HepG2 (cell line): ENCODE results near the gene C1QTNF1. TPM values are rescaled to one million over a fixed set of nuclear protein-coding genes. Genes with fewer than 3 reads are reported as not detected.
A peak's percentile ranks its signal among the peaks of the same experiment; 100 is the strongest.

Experiments used
- ATAC-seq: fragments of 200-7000 bp; cut with Tn5 transposase; 3 replicates; pipeline ENCODE4 v1.9.1; 2020; ENCODE audit warnings: mild to moderate bottlenecking, moderate library complexity
- BruUV-seq: library from RNA; stranded (reverse); fragments of 400-500 nt; replicated peaks from 2 replicates; lab custom pipeline; 2021; lab: Mats Ljungman, UMichigan
- CTCF ChIA-PET: fragments of 300-600 bp; formaldehyde crosslinking; extraction: SDS; loops from one replicate; lab custom pipeline; 2021; ENCODE audit warnings: low total read pairs, inconsistent platforms, low intra/inter-chr PET ratio; lab: Yijun Ruan, JAX
- POLR2A ChIA-PET: fragments of 350-600 bp; sonication (Branson Sonifier 250); formaldehyde crosslinking; loops from one replicate; lab custom pipeline; 2020; ENCODE audit warnings: antibody characterized with exemption, inconsistent platforms; lab: Yijun Ruan, JAX
- DNase-seq: peaks from one replicate; pipeline ENCODE4 v3.0.0-alpha.2; 2015; ENCODE audit warnings: low spot score
- FAIRE-seq: peaks from 3 replicates; lab custom pipeline; 2011; peaks lifted over from hg19 to GRCh38; lab: Jason Lieb, UNC
- H2AFZ ChIP-seq: one replicate; pipeline ENCODE4 v1.6.1; 2011; ENCODE audit warnings: low read length, inconsistent platforms
- H3K27ac ChIP-seq: fragments of 300-600 bp; 3 replicates; pipeline ENCODE4 v1.8.0; 2011; ENCODE audit warnings: mixed run types, mild to moderate bottlenecking, mixed read lengths, low read length, inconsistent platforms; ENCODE audit not compliant: insufficient read depth; ENCODE audit errors: extremely low read length
- H3K27me3 ChIP-seq, 2 experiments: fragments of 200-600 bp in 1 of 2; 2 replicates in 1 of 2; 3 replicates in 1 of 2; pipeline versions ENCODE4 v1.6.0 to v1.8.0; 2011; ENCODE audit warnings: low read length in 2 of 2, mild to moderate bottlenecking in 2 of 2, moderate library complexity in 2 of 2, inconsistent platforms in 1 of 2; ENCODE audit not compliant: insufficient read depth in 2 of 2, control insufficient read depth in 1 of 2
- H3K36me3 ChIP-seq, 2 experiments: fragments of 200-600 bp in 1 of 2; replicated peaks in 1 of 2; 2 replicates in 1 of 2; 3 replicates in 1 of 2; pipeline versions ENCODE4 v1.5.1 to v1.8.0; 2011; ENCODE audit warnings: low read length in 2 of 2, inconsistent platforms in 1 of 2; ENCODE audit not compliant: insufficient read depth in 2 of 2, control insufficient read depth in 1 of 2
- H3K4me1 ChIP-seq: 2 replicates; pipeline ENCODE4 v1.5.1; 2012; ENCODE audit warnings: low read length, inconsistent platforms; ENCODE audit not compliant: insufficient read depth
- H3K4me2 ChIP-seq: 2 replicates; pipeline ENCODE4 v1.6.0; 2011; ENCODE audit warnings: low read depth, low read length, inconsistent platforms
- H3K4me3 ChIP-seq, 3 experiments: fragments of 200-600 bp in 1 of 3; sonication (generic), shearing (Covaris generic) in 1 of 3; replicated peaks in 1 of 3; 2 replicates each; pipeline ENCODE4 v1.5.1; 2011 to 2016; ENCODE audit warnings: low read length in 3 of 3, inconsistent platforms in 2 of 3, low read depth in 2 of 3, mild to moderate bottlenecking in 2 of 3, control low read depth in 1 of 3, mixed read lengths in 1 of 3; ENCODE audit not compliant: insufficient read depth in 1 of 3
- H3K79me2 ChIP-seq: one replicate; pipeline ENCODE4 v1.6.1; 2011; ENCODE audit warnings: low read length, inconsistent platforms; ENCODE audit not compliant: insufficient read depth
- H3K9ac ChIP-seq: 2 replicates; pipeline ENCODE4 v1.6.0; 2011; ENCODE audit warnings: mild to moderate bottlenecking, low read depth, low read length, inconsistent platforms; ENCODE audit not compliant: insufficient read depth
- H3K9me3 ChIP-seq: 2 replicates; pipeline ENCODE4 v1.5.1; 2012; ENCODE audit warnings: mild to moderate bottlenecking, low read length
- H4K20me1 ChIP-seq: 2 replicates; pipeline ENCODE4 v1.6.0; 2011; ENCODE audit warnings: inconsistent platforms, mild to moderate bottlenecking, low read length, moderate library complexity; ENCODE audit not compliant: insufficient read depth
- SMARCE1 ChIP-seq: fragments of 450-650 bp; IDR thresholded peaks from 2 replicates; pipeline ENCODE4 v1.6.1; 2017; ENCODE audit warnings: borderline replicate concordance
- WGBS: methylation state at CpG from one replicate; pipeline ENCODE4 v1.1.6; 2017; ENCODE audit warnings: low lambda C conversion rate; 5-methylcytosine and 5-hydroxymethylcytosine counted together
- in situ Hi-C: cut with HindIII; loops from 2 replicates; pipeline ENCODE4 v1.10.0; 2017; ENCODE audit warnings: low pct_unique_long_range_greater_than_20kb; ENCODE audit not compliant: extremely low pct_ligation_motif_present
- intact Hi-C: fragments of 100-400 bp; cut with micrococcal nuclease; formaldehyde crosslinking; loops from one replicate; pipeline ENCODE4 v1.10.0; 2022; ENCODE audit not compliant: unreplicated experiment
- polyA plus RNA-seq, 8 experiments: library from polyadenylated mRNA; depleted of rRNA in 3 of 8; stranded (reverse) in 7 of 8; unstranded in 1 of 8; fragments of >200 nt; fragmentation: Illumina TruSeq in 4 of 8; extraction: Trizol in 4 of 8; gene quantifications; 2 replicates each; pipeline versions ENCODE4 v1.2.1 to v1.2.3, GENCODE V29; 2011 to 2016; ENCODE audit warnings: low read depth in 4 of 8, missing spikeins in 1 of 8, mixed read lengths in 1 of 8; ENCODE audit not compliant: insufficient read depth in 1 of 8
- total RNA-seq, 5 experiments: library from RNA; depleted of rRNA; stranded (reverse); fragments of >200 nt; fragmentation: Illumina TruSeq; extraction: Trizol; gene quantifications; 2 replicates each; pipeline ENCODE4 v1.2.3, GENCODE V29; 2016; ENCODE audit warnings: low read depth in 1 of 5
- TF ChIP-seq, protein P1 (sequence below), 2 experiments: sonication (generic) in 1 of 2; formaldehyde crosslinking in 1 of 2; IDR thresholded peaks; 2 replicates each; pipeline versions ENCODE4 v1.4.0 to v1.6.1; 2016 to 2020; ENCODE audit warnings: borderline replicate concordance in 1 of 2, low read depth in 1 of 2, mild to moderate bottlenecking in 1 of 2, missing genetic modification reagents in 1 of 2
- TF ChIP-seq, protein P2 (sequence below): sonication (generic); formaldehyde crosslinking; IDR thresholded peaks from 2 replicates; pipeline ENCODE4 v1.5.0; 2020; ENCODE audit warnings: mild to moderate bottlenecking, missing genetic modification reagents
- TF ChIP-seq, protein P3 (sequence below): IDR thresholded peaks from 2 replicates; pipeline ENCODE4 v1.6.1; 2016; ENCODE audit warnings: control low read depth

The C1QTNF1 gene
- total and polyA plus RNA-seq, 2 of the 13 experiments (the other 11 are each of a cell fraction or from before 2014, with no cell fraction given) = 0.18 to 0.86 TPM

DNA sequence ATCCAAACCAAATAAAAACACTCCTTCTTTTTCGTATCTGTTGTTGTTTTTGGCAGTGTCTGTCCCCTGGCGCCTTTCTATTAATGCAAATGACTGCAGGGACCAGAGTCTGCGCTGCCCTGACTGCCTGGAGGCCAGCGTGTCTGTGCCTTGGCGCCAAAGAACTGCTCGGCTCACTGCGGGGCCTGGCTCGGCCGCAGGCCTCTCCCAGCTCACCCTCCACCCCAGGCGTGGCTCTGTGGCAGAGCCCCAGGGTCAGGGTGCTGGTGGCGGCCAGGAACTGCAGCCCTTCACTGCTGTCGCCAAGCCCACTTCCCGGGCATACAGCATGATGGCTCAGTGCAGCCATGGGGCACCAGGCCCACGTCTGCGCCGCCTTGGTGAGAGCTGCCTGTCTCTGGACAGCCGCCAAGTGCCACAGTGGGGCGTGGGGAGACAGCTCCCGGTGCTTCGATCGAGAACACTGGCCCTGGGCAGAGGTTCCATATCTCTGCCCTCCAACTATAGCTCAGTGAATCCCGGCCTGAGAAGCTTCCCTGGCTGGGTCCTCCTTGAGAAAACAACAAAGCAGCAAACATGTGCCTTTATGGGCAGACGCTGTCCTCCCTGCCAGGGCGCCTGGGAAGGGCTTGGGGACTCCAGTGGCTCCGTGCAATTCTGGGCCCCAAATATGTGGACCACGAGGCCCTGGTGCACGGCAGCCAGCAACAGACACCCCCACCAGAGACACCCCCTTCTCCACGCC, 25.5 kb upstream of the C1QTNF1 start (continued):
- TF ChIP-seq, protein P1, sequence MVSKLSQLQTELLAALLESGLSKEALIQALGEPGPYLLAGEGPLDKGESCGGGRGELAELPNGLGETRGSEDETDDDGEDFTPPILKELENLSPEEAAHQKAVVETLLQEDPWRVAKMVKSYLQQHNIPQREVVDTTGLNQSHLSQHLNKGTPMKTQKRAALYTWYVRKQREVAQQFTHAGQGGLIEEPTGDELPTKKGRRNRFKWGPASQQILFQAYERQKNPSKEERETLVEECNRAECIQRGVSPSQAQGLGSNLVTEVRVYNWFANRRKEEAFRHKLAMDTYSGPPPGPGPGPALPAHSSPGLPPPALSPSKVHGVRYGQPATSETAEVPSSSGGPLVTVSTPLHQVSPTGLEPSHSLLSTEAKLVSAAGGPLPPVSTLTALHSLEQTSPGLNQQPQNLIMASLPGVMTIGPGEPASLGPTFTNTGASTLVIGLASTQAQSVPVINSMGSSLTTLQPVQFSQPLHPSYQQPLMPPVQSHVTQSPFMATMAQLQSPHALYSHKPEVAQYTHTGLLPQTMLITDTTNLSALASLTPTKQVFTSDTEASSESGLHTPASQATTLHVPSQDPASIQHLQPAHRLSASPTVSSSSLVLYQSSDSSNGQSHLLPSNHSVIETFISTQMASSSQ (IDR thresholded peaks at IDR 0.05; ENCODE audit: low read depth) = no peak
- TF ChIP-seq, protein P1 (CRISPR knock-in tag; IDR thresholded peaks at IDR 0.05; ENCODE audit: borderline replicate concordance) = no peak
- TF ChIP-seq SMARCE1 = no peak
- TF ChIP-seq, all 625 proteins: peak for 2

DNA sequence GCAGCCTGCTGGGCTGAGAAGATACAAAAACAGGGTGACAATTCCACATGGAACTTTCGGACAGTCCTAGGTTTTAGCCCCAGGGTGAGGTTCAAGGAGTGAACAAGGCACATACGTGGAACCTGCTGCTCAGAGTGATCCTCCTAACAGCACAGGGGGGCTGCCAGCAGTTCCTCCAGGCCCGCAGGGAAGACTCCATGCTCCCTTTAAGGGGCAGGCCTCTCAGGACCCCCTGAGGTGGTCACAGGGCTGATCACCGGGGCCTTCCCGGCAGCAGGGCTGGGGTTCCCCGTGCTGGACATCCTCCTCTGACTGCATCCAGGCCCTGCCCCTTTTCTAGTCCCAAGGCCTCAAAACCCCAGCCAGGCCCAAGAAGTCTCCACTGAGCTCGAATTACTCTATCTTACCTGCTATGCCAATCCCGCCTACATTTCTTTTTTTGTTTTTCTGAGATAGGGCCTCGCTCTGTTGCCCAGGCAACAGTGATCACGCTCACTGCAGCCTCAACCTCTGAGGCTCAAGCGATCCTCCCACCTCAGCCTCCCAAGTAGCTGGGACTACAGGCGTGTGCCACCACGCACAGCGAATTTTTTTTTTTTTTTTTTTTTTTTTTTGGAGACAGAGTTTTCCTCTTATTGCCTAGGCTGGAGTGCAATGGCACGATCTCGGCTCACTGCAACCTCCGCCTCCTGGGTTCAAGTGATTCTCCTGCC, 24.8 kb upstream of the C1QTNF1 start:
- Histone ChIP-seq H3K4me3 (no peak overlapping the region), H3K79me2 (peaks cover 28% of the 10 kb centered on the region), H3K27ac (no peak overlapping the region), H3K27me3 (no peaks in the 10 kb centered on the region), H3K4me2 (no peak overlapping the region), H3K9ac (no peak overlapping the region), H3K4me1 (peaks cover 14% of the 10 kb centered on the region), H3K36me3 (peaks cover 25 to 66% of the 10 kb centered on the region in 2 experiments), H2AFZ (no peak overlapping the region), H4K20me1 (no peaks in the 10 kb centered on the region; the same call in 1 of the 2 replicates), H3K9me3 (no peaks in the 10 kb centered on the region)
- in situ Hi-C loops (no loop called here), intact Hi-C loops (no loop called here)
- TF ChIP-seq, protein P2, sequence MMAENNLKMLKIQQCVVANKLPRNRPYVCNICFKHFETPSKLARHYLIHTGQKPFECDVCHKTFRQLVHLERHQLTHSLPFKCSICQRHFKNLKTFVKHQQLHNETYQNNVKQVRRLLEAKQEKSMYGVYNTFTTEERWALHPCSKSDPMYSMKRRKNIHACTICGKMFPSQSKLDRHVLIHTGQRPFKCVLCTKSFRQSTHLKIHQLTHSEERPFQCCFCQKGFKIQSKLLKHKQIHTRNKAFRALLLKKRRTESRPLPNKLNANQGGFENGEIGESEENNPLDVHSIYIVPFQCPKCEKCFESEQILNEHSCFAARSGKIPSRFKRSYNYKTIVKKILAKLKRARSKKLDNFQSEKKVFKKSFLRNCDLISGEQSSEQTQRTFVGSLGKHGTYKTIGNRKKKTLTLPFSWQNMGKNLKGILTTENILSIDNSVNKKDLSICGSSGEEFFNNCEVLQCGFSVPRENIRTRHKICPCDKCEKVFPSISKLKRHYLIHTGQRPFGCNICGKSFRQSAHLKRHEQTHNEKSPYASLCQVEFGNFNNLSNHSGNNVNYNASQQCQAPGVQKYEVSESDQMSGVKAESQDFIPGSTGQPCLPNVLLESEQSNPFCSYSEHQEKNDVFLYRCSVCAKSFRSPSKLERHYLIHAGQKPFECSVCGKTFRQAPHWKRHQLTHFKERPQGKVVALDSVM (CRISPR knock-in tag) = peak; percentile 61
- TF ChIP-seq, protein P3, sequence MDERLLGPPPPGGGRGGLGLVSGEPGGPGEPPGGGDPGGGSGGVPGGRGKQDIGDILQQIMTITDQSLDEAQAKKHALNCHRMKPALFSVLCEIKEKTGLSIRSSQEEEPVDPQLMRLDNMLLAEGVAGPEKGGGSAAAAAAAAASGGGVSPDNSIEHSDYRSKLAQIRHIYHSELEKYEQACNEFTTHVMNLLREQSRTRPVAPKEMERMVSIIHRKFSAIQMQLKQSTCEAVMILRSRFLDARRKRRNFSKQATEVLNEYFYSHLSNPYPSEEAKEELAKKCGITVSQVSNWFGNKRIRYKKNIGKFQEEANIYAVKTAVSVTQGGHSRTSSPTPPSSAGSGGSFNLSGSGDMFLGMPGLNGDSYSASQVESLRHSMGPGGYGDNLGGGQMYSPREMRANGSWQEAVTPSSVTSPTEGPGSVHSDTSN (CRISPR knock-in tag) = no peak
- ChIA-PET POLR2A (no interaction called here), CTCF (no interaction called here)
- BruUV-seq = no TSS peak
- 97% methylated on average over 16 of the region's 17 CpGs for WGBS
- ATAC-seq (no peak), FAIRE-seq (no peak), DNase-seq (no peak)
